Endothelial cell (in vitro differentiated cells): Measurements from ENCODE around the gene CIPC. TPM values are rescaled to one million over a fixed set of nuclear protein-coding genes. Genes with fewer than 3 reads are reported as not detected.

Experiments
- DNase-seq: peaks from one replicate; pipeline ENCODE4 v3.0.0; 2021; ENCODE audit warnings: low spot score
- H3K27ac Mint-ChIP-seq: one replicate; pipeline ENCODE4 v1.8.0; 2021; ENCODE audit warnings: mixed read lengths, inconsistent platforms; ENCODE audit not compliant: unreplicated experiment
- H3K27me3 Mint-ChIP-seq: one replicate; pipeline ENCODE4 v1.8.0; 2021; ENCODE audit warnings: mild to moderate bottlenecking, moderate library complexity, mixed read lengths, inconsistent platforms; ENCODE audit not compliant: unreplicated experiment
- H3K36me3 Mint-ChIP-seq: one replicate; pipeline ENCODE4 v1.8.0; 2021; ENCODE audit warnings: mild to moderate bottlenecking, low read depth, mixed read lengths, inconsistent platforms; ENCODE audit not compliant: unreplicated experiment
- H3K4me1 Mint-ChIP-seq: one replicate; pipeline ENCODE4 v1.8.0; 2021; ENCODE audit warnings: mild to moderate bottlenecking, mixed read lengths, inconsistent platforms; ENCODE audit not compliant: unreplicated experiment
- H3K4me3 Mint-ChIP-seq: one replicate; pipeline ENCODE4 v1.8.0; 2021; ENCODE audit warnings: mild to moderate bottlenecking, mixed read lengths, inconsistent platforms; ENCODE audit not compliant: unreplicated experiment
- H3K9me3 Mint-ChIP-seq: one replicate; pipeline ENCODE4 v1.8.0; 2021; ENCODE audit warnings: mixed read lengths, inconsistent platforms; ENCODE audit not compliant: unreplicated experiment
- CTCF ChIP-seq: fragments of 200-600 bp; sonication (generic); IDR thresholded peaks from one replicate; pipeline ENCODE4 v1.5.0; 2021; ENCODE audit warnings: antibody characterized with exemption; ENCODE audit not compliant: unreplicated experiment
- total RNA-seq: library from RNA; stranded (reverse); fragmentation: NEBNext Ultra II Directional; extraction: Animal tissue kit (Norgen Biotek cat#: 25700); gene quantifications from one replicate; pipeline ENCODE4 v1.2.1, GENCODE V29; 2021; ENCODE audit not compliant: unreplicated experiment

The CIPC gene
- total RNA-seq, 1 donor from 2014 or later = 42.4 TPM

DNA sequence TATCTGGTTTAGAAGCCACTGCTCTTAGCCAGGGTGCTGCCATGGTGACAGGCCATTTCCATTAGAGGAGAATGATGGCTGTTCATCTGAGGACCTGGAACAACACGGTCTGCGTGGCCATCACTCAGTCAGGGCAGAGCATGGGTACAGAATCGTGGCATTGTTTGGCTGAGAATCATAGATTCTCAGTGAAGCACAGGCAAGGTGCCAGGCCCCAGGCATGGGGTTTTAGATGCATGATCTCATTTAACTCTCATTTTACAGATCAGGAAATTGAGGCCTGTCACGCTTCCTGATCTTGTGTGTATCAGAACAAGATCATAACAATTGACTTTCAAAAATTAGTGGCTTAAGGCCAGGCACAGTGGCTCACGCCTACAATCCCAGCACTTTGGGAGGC lies 42.8 kb upstream of the CIPC start:
- H3K27me3 Mint-ChIP-seq = peaks cover 4% of the 10 kb centered on the region
- DNase-seq = no peak
- H3K9me3 Mint-ChIP-seq = no peaks in the 10 kb centered on the region
- TF ChIP-seq CTCF = no peak
- H3K4me1 Mint-ChIP-seq = no peaks in the 10 kb centered on the region
- no peak overlapping the region for H3K4me3 Mint-ChIP-seq
- H3K27ac Mint-ChIP-seq = no peak overlapping the region
- H3K36me3 Mint-ChIP-seq = no peaks in the 10 kb centered on the region

DNA sequence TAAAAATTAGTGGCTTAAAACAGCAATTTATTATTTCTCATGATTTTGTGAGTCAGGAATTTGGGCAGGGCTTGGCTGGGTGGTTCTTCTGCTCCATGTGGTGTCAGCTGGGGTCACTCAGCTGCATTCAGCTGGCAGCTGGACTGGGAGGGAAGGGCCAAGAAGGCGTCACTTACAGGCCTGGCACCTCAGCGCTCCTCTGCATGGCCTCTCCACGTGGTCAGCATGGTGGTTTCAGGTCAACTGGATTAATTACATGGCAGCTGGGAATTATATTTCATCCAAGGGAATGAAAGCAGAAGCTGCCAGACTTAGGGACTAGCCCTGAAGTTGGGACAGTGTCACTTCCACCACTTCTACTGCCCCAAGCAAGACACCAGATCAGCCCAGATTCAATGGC lies 42.1 kb upstream of the CIPC start:
- no peak for TF ChIP-seq CTCF
- Mint-ChIP-seq H3K4me3 (no peak overlapping the region), H3K27me3 (peaks cover 4% of the 10 kb centered on the region), H3K27ac (no peak overlapping the region), H3K36me3 (no peaks in the 10 kb centered on the region), H3K9me3 (no peaks in the 10 kb centered on the region), H3K4me1 (no peaks in the 10 kb centered on the region)
- no peak for DNase-seq

DNA sequence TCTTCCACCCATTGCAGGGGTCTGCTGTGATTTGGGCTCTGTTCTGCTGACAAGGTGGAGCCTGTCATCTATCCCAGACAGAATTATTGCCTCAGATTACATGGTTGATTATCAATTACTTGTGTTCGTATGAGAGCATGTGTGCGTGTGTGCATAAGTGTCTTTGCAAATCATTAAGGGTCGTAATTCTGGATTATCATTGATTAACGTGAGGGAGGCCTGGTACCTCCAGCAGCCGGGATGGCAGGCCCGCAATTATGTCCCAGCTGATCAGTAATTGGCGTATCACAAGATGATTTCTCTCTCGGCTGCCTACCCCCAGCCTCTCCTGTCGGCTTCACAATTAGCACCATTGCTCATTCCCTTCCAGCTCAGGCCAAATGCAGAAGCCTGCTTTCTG lies 39.9 kb upstream of the CIPC start:
- Mint-ChIP-seq H3K9me3 (no peaks in the 10 kb centered on the region), H3K4me3 (no peak overlapping the region), H3K27ac (no peak overlapping the region), H3K4me1 (no peaks in the 10 kb centered on the region), H3K27me3 (peaks cover 2% of the 10 kb centered on the region), H3K36me3 (no peaks in the 10 kb centered on the region)
- TF ChIP-seq CTCF = no peak
- no peak for DNase-seq

GRCh38 chr14:77058785-77059184 lies 39.3 kb upstream of the CIPC start:
- no peak for DNase-seq
- Mint-ChIP-seq H3K36me3 (no peaks in the 10 kb centered on the region), H3K4me3 (no peak overlapping the region), H3K4me1 (no peaks in the 10 kb centered on the region), H3K27ac (no peak overlapping the region), H3K27me3 (peaks cover 2% of the 10 kb centered on the region), H3K9me3 (no peaks in the 10 kb centered on the region)
- no peak for TF ChIP-seq CTCF

DNA sequence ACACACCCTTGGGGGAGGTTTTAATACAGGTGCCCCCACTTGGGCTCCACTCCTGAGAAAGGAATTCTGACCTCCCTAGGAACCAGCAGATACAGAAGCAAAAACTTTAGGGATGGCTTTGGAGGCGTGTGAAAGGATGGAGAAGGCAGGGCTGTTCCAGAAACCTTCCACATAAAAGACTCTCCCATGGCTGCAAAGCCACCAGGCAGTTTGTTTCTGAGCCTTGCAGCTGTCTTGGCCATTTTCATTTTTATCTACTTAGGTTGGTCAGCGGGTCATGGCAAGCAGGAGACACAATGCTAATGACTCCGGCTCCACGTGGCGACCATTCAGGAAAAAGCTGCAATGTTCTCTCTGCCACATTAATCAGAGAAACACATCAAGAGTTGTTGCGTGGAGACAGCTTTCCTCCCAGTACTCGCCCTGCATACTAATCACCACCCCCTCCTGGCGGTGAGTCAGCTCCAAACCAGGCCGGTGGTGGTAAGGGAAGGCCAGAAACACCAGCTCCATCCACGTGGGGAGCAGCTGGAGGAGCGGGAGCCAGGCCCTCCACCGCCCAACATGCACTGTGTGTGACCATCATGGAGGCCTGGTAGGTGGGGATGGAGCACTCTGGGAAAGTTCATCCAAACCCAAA lies 38.7 kb upstream of the CIPC start:
- no peak for DNase-seq
- Mint-ChIP-seq H3K9me3 (no peaks in the 10 kb centered on the region), H3K4me3 (no peak overlapping the region), H3K27ac (no peak overlapping the region), H3K27me3 (no peaks in the 10 kb centered on the region), H3K4me1 (no peaks in the 10 kb centered on the region), H3K36me3 (no peaks in the 10 kb centered on the region)
- no peak for TF ChIP-seq CTCF
